Fibroblast of pulmonary artery (primary cell): Measurements from ENCODE around the gene LYPLA2.

Source experiments
- DNase-seq: peaks from one replicate; pipeline ENCODE4 v3.0.0-alpha.2; 2010; ENCODE audit warnings: low read depth
- H3K4me3 ChIP-seq: replicated peaks from 2 replicates; pipeline ENCODE4 v1.5.1; 2011; ENCODE audit warnings: low read depth, mild to moderate bottlenecking, control low read depth, low read length, moderate library complexity
- TF ChIP-seq, protein P1 (sequence below): IDR thresholded peaks from 2 replicates; pipeline ENCODE4 v1.5.1; 2011; ENCODE audit warnings: mild to moderate bottlenecking, control low read depth, low read length, inconsistent platforms; ENCODE audit errors: missing control alignments

Gene LYPLA2

DNA sequence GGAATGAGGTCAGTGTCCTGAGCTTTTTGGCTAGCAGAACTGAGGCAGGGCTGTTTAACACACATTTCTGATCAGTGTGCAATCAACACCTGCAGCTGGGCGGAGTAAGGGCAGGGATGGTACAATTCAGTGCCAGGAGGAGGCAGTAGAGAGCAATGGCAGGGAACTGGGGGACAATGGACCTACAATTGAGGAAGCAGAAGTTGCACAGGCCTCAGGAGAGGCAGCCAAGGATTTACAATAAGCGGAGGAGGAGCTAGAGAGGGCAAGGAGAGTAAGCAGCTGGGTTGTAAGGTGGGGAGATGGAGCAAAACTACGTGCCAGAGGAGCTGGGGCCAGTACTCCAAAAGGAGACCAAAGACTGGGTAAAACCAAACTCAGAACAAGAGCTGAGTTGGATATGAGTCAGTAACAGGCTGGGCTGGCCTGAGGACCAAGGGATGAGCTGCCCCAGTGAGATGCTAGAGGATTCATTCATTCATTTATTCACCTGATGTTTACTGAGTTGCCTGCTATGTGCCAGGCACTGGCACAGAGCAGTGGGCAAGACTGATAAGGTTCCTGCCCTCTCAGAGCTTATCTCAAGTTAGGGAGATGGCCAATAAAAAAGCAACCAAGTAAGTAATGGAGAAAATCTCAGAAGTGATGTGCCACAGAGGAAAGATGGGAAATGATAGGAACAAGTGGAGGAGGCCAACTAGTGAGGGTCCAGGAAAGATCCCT is 20.0 kb downstream of the LYPLA2 start:
- peak; percentile 54 for DNase-seq
- no peak overlapping the region for H3K4me3 ChIP-seq
- TF ChIP-seq, protein P1, sequence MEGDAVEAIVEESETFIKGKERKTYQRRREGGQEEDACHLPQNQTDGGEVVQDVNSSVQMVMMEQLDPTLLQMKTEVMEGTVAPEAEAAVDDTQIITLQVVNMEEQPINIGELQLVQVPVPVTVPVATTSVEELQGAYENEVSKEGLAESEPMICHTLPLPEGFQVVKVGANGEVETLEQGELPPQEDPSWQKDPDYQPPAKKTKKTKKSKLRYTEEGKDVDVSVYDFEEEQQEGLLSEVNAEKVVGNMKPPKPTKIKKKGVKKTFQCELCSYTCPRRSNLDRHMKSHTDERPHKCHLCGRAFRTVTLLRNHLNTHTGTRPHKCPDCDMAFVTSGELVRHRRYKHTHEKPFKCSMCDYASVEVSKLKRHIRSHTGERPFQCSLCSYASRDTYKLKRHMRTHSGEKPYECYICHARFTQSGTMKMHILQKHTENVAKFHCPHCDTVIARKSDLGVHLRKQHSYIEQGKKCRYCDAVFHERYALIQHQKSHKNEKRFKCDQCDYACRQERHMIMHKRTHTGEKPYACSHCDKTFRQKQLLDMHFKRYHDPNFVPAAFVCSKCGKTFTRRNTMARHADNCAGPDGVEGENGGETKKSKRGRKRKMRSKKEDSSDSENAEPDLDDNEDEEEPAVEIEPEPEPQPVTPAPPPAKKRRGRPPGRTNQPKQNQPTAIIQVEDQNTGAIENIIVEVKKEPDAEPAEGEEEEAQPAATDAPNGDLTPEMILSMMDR = peak; percentile 74

DNA sequence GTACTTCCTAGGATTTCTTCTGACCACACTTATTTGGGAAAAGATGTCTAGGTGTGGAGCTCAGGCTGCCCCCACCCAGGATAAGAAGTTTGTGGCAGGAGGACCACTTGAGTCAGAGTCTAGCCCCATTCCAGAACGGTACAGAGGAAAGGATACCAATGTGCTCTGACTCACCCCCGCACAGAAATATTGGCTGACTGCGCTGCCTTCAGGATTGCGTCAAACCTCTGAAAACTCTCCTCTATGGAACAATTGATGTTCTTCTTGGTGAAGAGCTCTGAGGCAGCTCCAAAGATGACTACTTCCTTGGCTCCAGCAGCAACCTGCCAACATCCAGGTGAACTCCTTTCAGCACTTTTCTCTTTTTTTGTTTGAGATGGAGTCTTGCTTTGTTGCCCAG is 23.1 kb downstream of the LYPLA2 start:
- no peak for DNase-seq
- TF ChIP-seq, protein P1 = no peak
- H3K4me3 ChIP-seq = no peak overlapping the region

DNA sequence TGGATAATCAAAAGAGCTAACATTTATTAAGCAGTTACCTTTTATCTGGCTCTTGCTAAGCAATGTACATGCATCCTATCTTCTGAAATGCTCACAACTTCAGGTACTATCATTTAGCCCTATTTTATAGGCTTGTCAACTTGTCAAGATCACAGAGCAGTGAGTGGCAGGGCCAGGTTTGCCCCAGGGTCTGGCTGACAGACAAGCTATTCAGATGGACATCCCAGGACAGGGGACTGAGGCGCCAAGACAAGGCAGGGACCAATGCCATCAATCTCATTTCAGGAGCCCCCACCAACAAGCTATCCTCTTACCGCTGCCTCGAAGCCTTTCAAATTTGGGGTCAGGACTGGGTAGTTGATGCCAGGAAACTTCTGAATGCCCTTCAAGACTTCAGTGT is 25.4 kb downstream of the LYPLA2 start:
- H3K4me3 ChIP-seq = no peak overlapping the region
- TF ChIP-seq, protein P1 = no peak
- DNase-seq = no peak

DNA sequence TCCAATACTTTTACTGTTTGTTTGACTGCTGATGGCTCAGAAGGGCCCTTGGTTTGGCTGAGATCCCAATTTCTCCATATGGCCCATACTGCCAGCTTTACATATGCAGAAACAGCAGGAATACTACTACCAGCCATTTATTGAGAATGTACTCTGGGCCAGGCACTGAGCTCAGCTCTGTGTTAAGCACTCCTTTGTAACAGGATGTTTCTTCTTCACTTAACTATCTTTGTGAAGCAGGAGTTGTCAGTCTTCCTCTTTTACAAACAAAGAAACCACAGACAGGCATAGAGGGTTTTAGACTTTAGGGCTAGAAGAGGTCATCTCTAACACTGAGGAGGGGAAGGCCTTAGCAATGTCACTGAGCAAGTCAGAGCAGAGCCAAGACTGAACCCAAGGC is 26.0 kb downstream of the LYPLA2 start:
- TF ChIP-seq, protein P1 = no peak
- no peak overlapping the region for H3K4me3 ChIP-seq
- DNase-seq = no peak

DNA sequence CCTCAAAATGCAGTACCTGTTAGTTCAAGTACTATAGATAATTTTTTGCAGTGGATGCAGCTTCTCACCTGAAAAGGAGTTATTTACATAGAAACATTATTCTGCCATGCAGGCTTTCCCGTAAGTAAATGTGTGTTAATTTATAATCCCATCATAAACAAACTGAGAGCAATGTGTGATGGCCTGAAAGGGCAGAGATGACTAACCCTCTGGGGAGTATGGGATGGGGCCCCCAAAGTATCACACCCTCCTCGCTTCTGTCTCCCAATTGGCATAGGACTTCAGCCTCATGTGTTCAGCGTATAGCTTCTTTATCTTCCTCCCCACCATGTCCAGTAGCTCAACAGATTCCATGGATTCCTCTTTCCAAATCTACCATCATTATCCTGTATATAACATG is 26.7 kb downstream of the LYPLA2 start:
- H3K4me3 ChIP-seq = no peak overlapping the region
- DNase-seq = no peak
- TF ChIP-seq, protein P1 = no peak

GRCh38 chr1:23823767-23824166 is 32.8 kb downstream of the LYPLA2 start:
- H3K4me3 ChIP-seq = peak overlapping the region; percentile 85
- TF ChIP-seq, protein P1 = no peak
- no peak for DNase-seq

- peak overlapping the region; percentile 85 for H3K4me3 ChIP-seq
- TF ChIP-seq, protein P1 = no peak
- no peak for DNase-seq
These were observed 33.7 kb downstream of the LYPLA2 start for GRCh38 chr1:23824711-23825075.
